AG09319 (cell line): ENCODE measurements around the gene PPIG.
A peak's percentile ranks its signal among the peaks of the same experiment; 100 is the strongest.
"Not testable (repeated sequence)": the region's sequence is repeated elsewhere in the genome, so short reads cannot be mapped to it uniquely, and the experiment has no call there.

Source experiments
- DNase-seq: peaks from one replicate; pipeline ENCODE4 v3.0.0-alpha.2; 2010; ENCODE audit warnings: low read depth; ENCODE audit errors: extremely low read depth
- CTCF ChIP-seq: IDR thresholded peaks from 2 replicates; pipeline ENCODE4 v1.5.1; 2011; ENCODE audit warnings: low read depth, mild to moderate bottlenecking, inconsistent platforms, low read length, moderate library complexity

PPIG gene

GRCh38 chr2:169565686-169566085, 18.5 kb upstream of the PPIG start:
- DNase-seq, result no peak

GRCh38 chr2:169569948-169570347, 14.2 kb upstream of the PPIG start:
- no peak for DNase-seq
- no peak for TF ChIP-seq CTCF

More at GRCh38 chr2:169565686-169566085, 18.5 kb upstream of the PPIG start:
- TF ChIP-seq CTCF, result no peak

GRCh38 chr2:169570752-169571151, 13.4 kb upstream of the PPIG start:
- not testable (repeated sequence) for DNase-seq

GRCh38 chr2:169571571-169571970, 12.6 kb upstream of the PPIG start:
- DNase-seq, result no peak
- TF ChIP-seq CTCF, result no peak

- no peak for DNase-seq
- TF ChIP-seq CTCF, result no peak
Observed at GRCh38 chr2:169572189-169572588, 12.0 kb upstream of the PPIG start.

GRCh38 chr2:169572821-169573159, 11.4 kb upstream of the PPIG start:
- no peak for DNase-seq
- no peak for TF ChIP-seq CTCF

- no peak for TF ChIP-seq CTCF
- DNase-seq, result peak; percentile 50
Observed at GRCh38 chr2:169573160-169573973, 10.8 kb upstream of the PPIG start, which contains the start of gene FASTKD1. Gene FASTKD1, minus strand, starts transcription at chr2:169573865. Its CDS starts 1,836 bp downstream, at chr2:169572029.

- no peak for DNase-seq
- TF ChIP-seq CTCF, result no peak
Observed at GRCh38 chr2:169573974-169574299, 10.2 kb upstream of the PPIG start.

- not testable (repeated sequence) for DNase-seq
Observed at GRCh38 chr2:169574539-169574938, 9.6 kb upstream of the PPIG start.

- not testable (repeated sequence) for DNase-seq
Observed at GRCh38 chr2:169575264-169575663, 8.9 kb upstream of the PPIG start.
